Skeletal muscle tissue (tissue), 4 donors: ENCODE data around the gene BDH1. TPM values are rescaled to one million over a fixed set of nuclear protein-coding genes. Genes with fewer than 3 reads are reported as not detected.
"Not testable (repeated sequence)": the region's sequence is repeated elsewhere in the genome, so short reads cannot be mapped to it uniquely, and the experiment has no call there.

ENCODE experiments used
- H3K27ac ChIP-seq: one replicate; pipeline ENCODE4 v1.7.0; 2013; ENCODE audit warnings: mild to moderate bottlenecking, low read depth, low read length, inconsistent platforms
- H3K27me3 ChIP-seq, 3 donors: one replicate each; pipeline ENCODE4 v1.7.0; 2013; ENCODE audit warnings: low read length in 3 of 3; ENCODE audit not compliant: control insufficient read depth in 3 of 3, insufficient read depth in 3 of 3
- H3K36me3 ChIP-seq, 3 donors: one replicate each; pipeline ENCODE4 v1.7.0; 2013; ENCODE audit warnings: low read length in 3 of 3; ENCODE audit not compliant: control insufficient read depth in 3 of 3, insufficient read depth in 3 of 3
- H3K4me1 ChIP-seq, 3 donors: one replicate each; pipeline ENCODE4 v1.7.0; 2013; ENCODE audit warnings: low read length in 3 of 3, mild to moderate bottlenecking in 3 of 3; ENCODE audit not compliant: control insufficient read depth in 3 of 3, insufficient read depth in 3 of 3
- H3K4me3 ChIP-seq, 3 donors: one replicate each; pipeline ENCODE4 v1.7.0; 2013; ENCODE audit warnings: low read length in 3 of 3
- H3K9ac ChIP-seq, 3 donors: one replicate each; pipeline ENCODE4 v1.7.0; 2013; ENCODE audit warnings: low read length in 3 of 3, mild to moderate bottlenecking in 3 of 3, moderate library complexity in 2 of 3, low read depth in 1 of 3
- H3K9me3 ChIP-seq, 3 donors: one replicate each; pipeline ENCODE4 v1.7.0; 2013; ENCODE audit warnings: low read length in 3 of 3; ENCODE audit not compliant: control insufficient read depth in 3 of 3
- total RNA-seq: library from RNA; depleted of rRNA; stranded (reverse); fragments of >200 nt; gene quantifications from one replicate; pipeline ENCODE4 v1.2.3, GENCODE V29; 2014
- donor health status: Osteomylitis.

Gene BDH1
- total RNA-seq, 1 donor from 2014 or later = 2.6 TPM

GRCh38 chr3:197580253-197580691, 24.5 kb upstream of the BDH1 start:
- peaks cover 12 to 20% (median 15%) of the 10 kb centered on the region in 3 donors for H3K36me3 ChIP-seq
- H3K9ac ChIP-seq = no peak overlapping the region
- no peak overlapping the region for H3K27ac ChIP-seq
- H3K4me1 ChIP-seq = peaks cover 0 to 3% (median 0%) of the 10 kb centered on the region in 3 donors
- H3K9me3 ChIP-seq = no peaks in the 10 kb centered on the region
- H3K27me3 ChIP-seq = no peaks in the 10 kb centered on the region
- H3K4me3 ChIP-seq = no peak overlapping the region

GRCh38 chr3:197578376-197578775, 22.6 kb upstream of the BDH1 start:
- Histone ChIP-seq H3K9me3 (no peaks in the 10 kb centered on the region), H3K4me1 (peaks cover 0 to 3% (median 0%) of the 10 kb centered on the region in 3 donors), H3K9ac (no peak overlapping the region), H3K36me3 (peaks cover 12 to 20% (median 15%) of the 10 kb centered on the region in 3 donors), H3K27ac (no peak overlapping the region), H3K4me3 (no peak overlapping the region), H3K27me3 (peaks cover 0 to 2% (median 2%) of the 10 kb centered on the region in 3 donors)

GRCh38 chr3:197577366-197578074, 21.8 kb upstream of the BDH1 start:
- no peak overlapping the region for H3K9ac ChIP-seq
- H3K36me3 ChIP-seq = peaks cover 12 to 20% (median 15%) of the 10 kb centered on the region in 3 donors
- H3K27ac ChIP-seq = no peak overlapping the region
- H3K27me3 ChIP-seq = peaks cover 0 to 8% (median 6%) of the 10 kb centered on the region in 3 donors
- peaks cover 0 to 3% (median 0%) of the 10 kb centered on the region in 3 donors for H3K4me1 ChIP-seq
- no peak overlapping the region for H3K4me3 ChIP-seq
- H3K9me3 ChIP-seq = no peaks in the 10 kb centered on the region

GRCh38 chr3:197576838-197577237, 21.1 kb upstream of the BDH1 start:
- peaks cover 0 to 3% (median 0%) of the 10 kb centered on the region in 3 donors for H3K4me1 ChIP-seq
- H3K9me3 ChIP-seq = no peaks in the 10 kb centered on the region
- peaks cover 12 to 20% (median 15%) of the 10 kb centered on the region in 3 donors for H3K36me3 ChIP-seq
- peaks cover 0 to 11% (median 6%) of the 10 kb centered on the region in 3 donors for H3K27me3 ChIP-seq
- H3K27ac ChIP-seq = no peak overlapping the region
- no peak overlapping the region for H3K4me3 ChIP-seq
- no peak overlapping the region for H3K9ac ChIP-seq

- H3K4me3 ChIP-seq = no peak overlapping the region
- H3K27me3 ChIP-seq = peaks cover 5 to 11% (median 6%) of the 10 kb centered on the region in 3 donors
- peaks cover 12 to 20% (median 15%) of the 10 kb centered on the region in 3 donors for H3K36me3 ChIP-seq
- H3K9me3 ChIP-seq = no peaks in the 10 kb centered on the region
- no peak overlapping the region for H3K9ac ChIP-seq
- H3K27ac ChIP-seq = no peak overlapping the region
- H3K4me1 ChIP-seq = peaks cover 0 to 1% (median 0%) of the 10 kb centered on the region in 3 donors
These were observed 19.6 kb upstream of the BDH1 start for GRCh38 chr3:197575362-197575761.

GRCh38 chr3:197574396-197574991, 18.7 kb upstream of the BDH1 start:
- not testable (repeated sequence) for H3K9ac ChIP-seq

GRCh38 chr3:197573048-197573767, 17.4 kb upstream of the BDH1 start:
- Histone ChIP-seq H3K9ac (no peak overlapping the region), H3K36me3 (peaks cover 9 to 16% (median 11%) of the 10 kb centered on the region in 3 donors), H3K9me3 (no peaks in the 10 kb centered on the region), H3K4me1 (no peaks in the 10 kb centered on the region), H3K27me3 (peaks cover 5 to 11% (median 6%) of the 10 kb centered on the region in 3 donors), H3K27ac (no peak overlapping the region), H3K4me3 (no peak overlapping the region)

More at GRCh38 chr3:197574396-197574991, 18.7 kb upstream of the BDH1 start:
- H3K4me1 ChIP-seq, H3K27ac ChIP-seq, H3K9me3 ChIP-seq, H3K4me3 ChIP-seq: not testable (repeated sequence)
- Histone ChIP-seq H3K27me3 (peaks cover 5 to 11% (median 6%) of the 10 kb centered on the region in 3 donors), H3K36me3 (peaks cover 12 to 20% (median 15%) of the 10 kb centered on the region in 3 donors)

GRCh38 chr3:197571880-197572172, 16.1 kb upstream of the BDH1 start:
- not testable (repeated sequence) for H3K4me1 ChIP-seq, H3K27ac ChIP-seq, H3K4me3 ChIP-seq, H3K9ac ChIP-seq, H3K9me3 ChIP-seq, H3K36me3 ChIP-seq
- H3K27me3 ChIP-seq = peaks cover 5 to 21% (median 14%) of the 10 kb centered on the region in 3 donors

- H3K4me3 ChIP-seq, H3K9me3 ChIP-seq, H3K9ac ChIP-seq, H3K27ac ChIP-seq, H3K36me3 ChIP-seq, H3K4me1 ChIP-seq: not testable (repeated sequence)
- H3K27me3 ChIP-seq = peaks cover 5 to 21% (median 14%) of the 10 kb centered on the region in 3 donors
These were observed 15.5 kb upstream of the BDH1 start for GRCh38 chr3:197571074-197571879.
